D721Med (cell line): ENCODE results near the gene SNX1.

Experiments used
- DNase-seq: peaks from one replicate; pipeline ENCODE4 v3.0.0; 2011; ENCODE audit warnings: low spot score; ENCODE audit not compliant: insufficient read length
- FAIRE-seq: peaks from 2 replicates; lab custom pipeline; 2011; peaks lifted over from hg19 to GRCh38; lab: Jason Lieb, UNC
- CTCF ChIP-seq: IDR thresholded peaks from 2 replicates; pipeline ENCODE4 v1.5.1; 2012; ENCODE audit warnings: mild to moderate bottlenecking, control low read depth; ENCODE audit not compliant: insufficient read depth; ENCODE audit errors: missing control alignments

Gene SNX1

GRCh38 chr15:64090527-64090926, 5.3 kb upstream of the SNX1 start:
- no peak for DNase-seq
- no peak for FAIRE-seq
- no peak for TF ChIP-seq CTCF

- DNase-seq (no peak), FAIRE-seq (no peak)
- peak; percentile 36 for TF ChIP-seq CTCF
These were observed 3.5 kb upstream of the SNX1 start for GRCh38 chr15:64092075-64092820.

- DNase-seq (no peak), FAIRE-seq (no peak)
- no peak for TF ChIP-seq CTCF
These were observed 2.7 kb upstream of the SNX1 start for GRCh38 chr15:64092864-64093626.

GRCh38 chr15:64093627-64094417, 2.0 kb upstream of the SNX1 start, which contains the start of gene CIAO2A:
CIAO2A (minus strand) TSS chr15:64093838; CDS start chr15:64093768, 70 bp downstream.
- DNase-seq (peak; percentile 61), FAIRE-seq (no peak)
- no peak for TF ChIP-seq CTCF

- DNase-seq (no peak), FAIRE-seq (no peak)
- TF ChIP-seq CTCF, result no peak
These were observed 369 bp upstream of the SNX1 start for GRCh38 chr15:64095431-64095794.

- DNase-seq (no peak), FAIRE-seq (no peak)
- TF ChIP-seq CTCF, result no peak
These were observed 1.0 kb downstream of the SNX1 start for GRCh38 chr15:64096668-64097384.
